ENCODE measurements around the gene S100A13. TPM values are rescaled to one million over a fixed set of nuclear protein-coding genes. Genes with fewer than 3 reads are reported as not detected.
A peak's percentile ranks its signal among the peaks of the same experiment; 100 is the strongest.

Gene S100A13
- polyA plus RNA-seq, 2 donors: 74.3 to 122 TPM

DNA sequence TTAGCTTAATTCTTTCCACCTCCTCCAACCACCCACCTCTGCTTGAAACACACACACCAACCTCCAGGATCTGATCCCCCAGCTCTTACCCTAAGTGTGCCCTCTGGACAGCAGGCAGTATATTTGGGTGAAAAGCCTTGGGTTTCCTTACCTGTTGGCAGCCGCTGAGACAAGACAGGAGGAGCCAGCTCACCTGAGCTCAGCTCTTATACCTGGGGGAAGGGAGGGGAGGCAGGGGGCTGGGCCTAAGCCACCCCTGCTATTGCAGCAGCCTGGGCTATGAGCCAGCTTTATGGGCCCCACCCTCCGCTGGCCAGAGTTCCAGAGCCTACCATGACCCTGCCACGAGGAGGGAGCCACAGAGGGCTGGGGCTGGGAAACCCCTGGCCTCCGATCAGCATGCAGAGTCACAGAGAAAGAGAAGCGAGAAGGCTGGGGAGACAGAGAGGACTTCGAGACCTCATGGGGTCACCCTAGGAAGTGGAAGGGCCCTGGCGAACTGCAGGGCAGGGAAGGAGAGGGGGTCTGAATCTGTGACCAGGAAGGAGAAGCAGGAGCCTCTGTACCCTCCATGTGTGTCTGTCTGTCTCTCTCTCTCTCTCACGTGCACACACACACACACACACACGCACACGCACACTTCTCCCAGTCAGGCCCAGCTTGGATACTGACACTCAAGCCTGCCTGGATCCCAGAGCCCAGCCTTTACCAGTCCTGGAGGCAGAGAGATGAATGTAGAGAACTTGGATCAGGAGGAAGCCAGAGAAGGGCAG lies 11.0 kb downstream of the S100A13 start, which contains the start of gene S100A14:
Gene S100A14 (minus strand): TSS at position 182 of the 773 bp plus-strand sequence. CDS start 467 bp downstream, outside the sequence.
- Histone ChIP-seq H3K27ac (ENCODE audit: low read depth in 2 of 2, low read length in 1 of 2) (peak within 1 kb of the TSS; percentile 96 to 98), H3K4me3 (ENCODE audit: low read depth in 1 of 2, low read length in 2 of 2) (peak within 1 kb of the TSS; percentile 60 to 93), H3K27me3 (ENCODE audit: control insufficient read depth in 1 of 2, insufficient read depth in 2 of 2, low read length in 2 of 2) (no peaks in the 10 kb centered on the region), H3K36me3 (ENCODE audit: control insufficient read depth in 2 of 2, insufficient read depth in 2 of 2, low read length in 1 of 2) (no peaks in the 10 kb centered on the region), H3K9me3 (ENCODE audit: control insufficient read depth in 2 of 2, insufficient read depth in 1 of 2, low read depth in 1 of 2, low read length in 1 of 2) (no peaks in the 10 kb centered on the region), H3K4me1 (ENCODE audit: control insufficient read depth in 2 of 2, insufficient read depth in 2 of 2, low read length in 1 of 2) (peaks cover 2 to 13% of the 10 kb centered on the region in 2 donors)
- WGBS, 2 donors: 26 to 44% methylated on average over 7 to 10 of the region's 10 CpGs

DNA sequence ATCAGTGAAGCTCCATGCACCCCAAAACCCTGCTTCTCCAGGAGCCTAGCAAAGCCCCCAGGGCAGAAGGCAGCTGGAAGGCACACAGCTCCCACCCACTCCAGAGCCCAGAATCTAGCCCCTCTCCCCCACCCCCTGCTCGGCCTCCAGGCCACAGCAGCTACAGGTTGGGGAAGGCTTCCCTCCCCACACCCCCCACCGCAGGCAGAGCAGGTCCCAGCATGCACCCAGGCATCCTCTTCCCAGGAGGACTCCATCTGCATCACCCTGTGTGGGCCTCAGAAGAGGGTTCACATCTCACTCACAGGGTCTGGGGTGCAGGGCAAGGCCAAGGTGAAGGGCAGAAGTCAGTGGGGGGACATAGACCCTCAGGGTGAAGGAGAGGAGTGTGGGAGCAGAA lies 11.9 kb downstream of the S100A13 start:
- H3K4me3 ChIP-seq (ENCODE audit: low read depth in 1 of 2, low read length in 2 of 2): peak overlapping the region; percentile 60 to 93
- H3K27me3 ChIP-seq (ENCODE audit: control insufficient read depth in 1 of 2, insufficient read depth in 2 of 2, low read length in 2 of 2): no peaks in the 10 kb centered on the region
- H3K9me3 ChIP-seq (ENCODE audit: control insufficient read depth in 2 of 2, insufficient read depth in 1 of 2, low read depth in 1 of 2, low read length in 1 of 2): no peaks in the 10 kb centered on the region
- peak overlapping the region; percentile 96 to 98 for H3K27ac ChIP-seq (ENCODE audit: low read depth in 2 of 2, low read length in 1 of 2)
- H3K4me1 ChIP-seq (ENCODE audit: control insufficient read depth in 2 of 2, insufficient read depth in 2 of 2, low read length in 1 of 2): peaks cover 2 to 15% of the 10 kb centered on the region in 2 donors
- H3K36me3 ChIP-seq (ENCODE audit: control insufficient read depth in 2 of 2, insufficient read depth in 2 of 2, low read length in 1 of 2): no peaks in the 10 kb centered on the region
- 53 to 67% methylated on average over 2 of the region's 2 CpGs for WGBS, 2 donors

DNA sequence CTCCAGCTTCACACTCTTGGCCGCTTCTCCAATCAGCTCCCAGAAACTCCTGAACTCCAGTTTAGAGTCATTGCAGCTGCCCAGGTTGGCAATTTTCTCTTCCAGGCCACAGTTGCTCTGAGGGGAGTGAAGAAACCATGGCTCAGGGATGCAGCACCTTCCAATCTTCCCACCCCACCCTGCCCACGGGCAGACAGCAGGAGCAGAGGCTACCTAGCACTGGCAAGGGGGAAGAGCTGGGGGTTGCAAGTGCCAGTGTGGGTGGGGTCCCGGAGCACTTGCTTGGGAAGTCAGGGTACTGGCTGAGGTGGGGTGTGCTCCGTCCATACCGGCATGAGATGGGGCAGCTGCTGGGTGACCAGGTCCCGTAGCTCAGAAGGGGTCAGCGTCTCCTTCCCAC lies 12.4 kb downstream of the S100A13 start:
- H3K4me1 ChIP-seq (ENCODE audit: control insufficient read depth in 2 of 2, insufficient read depth in 2 of 2, low read length in 1 of 2): peaks cover 2 to 18% of the 10 kb centered on the region in 2 donors
- no peaks in the 10 kb centered on the region for H3K9me3 ChIP-seq (ENCODE audit: control insufficient read depth in 2 of 2, insufficient read depth in 1 of 2, low read depth in 1 of 2, low read length in 1 of 2)
- no peaks in the 10 kb centered on the region for H3K36me3 ChIP-seq (ENCODE audit: control insufficient read depth in 2 of 2, insufficient read depth in 2 of 2, low read length in 1 of 2)
- H3K27me3 ChIP-seq (ENCODE audit: control insufficient read depth in 1 of 2, insufficient read depth in 2 of 2, low read length in 2 of 2): no peaks in the 10 kb centered on the region
- 63 to 77% methylated on average over 7 of the region's 7 CpGs for WGBS, 2 donors
- H3K4me3 ChIP-seq (ENCODE audit: low read depth in 1 of 2, low read length in 2 of 2): peak overlapping the region; percentile 60 to 93
- peak overlapping the region; percentile 96 to 98 for H3K27ac ChIP-seq (ENCODE audit: low read depth in 2 of 2, low read length in 1 of 2)

DNA sequence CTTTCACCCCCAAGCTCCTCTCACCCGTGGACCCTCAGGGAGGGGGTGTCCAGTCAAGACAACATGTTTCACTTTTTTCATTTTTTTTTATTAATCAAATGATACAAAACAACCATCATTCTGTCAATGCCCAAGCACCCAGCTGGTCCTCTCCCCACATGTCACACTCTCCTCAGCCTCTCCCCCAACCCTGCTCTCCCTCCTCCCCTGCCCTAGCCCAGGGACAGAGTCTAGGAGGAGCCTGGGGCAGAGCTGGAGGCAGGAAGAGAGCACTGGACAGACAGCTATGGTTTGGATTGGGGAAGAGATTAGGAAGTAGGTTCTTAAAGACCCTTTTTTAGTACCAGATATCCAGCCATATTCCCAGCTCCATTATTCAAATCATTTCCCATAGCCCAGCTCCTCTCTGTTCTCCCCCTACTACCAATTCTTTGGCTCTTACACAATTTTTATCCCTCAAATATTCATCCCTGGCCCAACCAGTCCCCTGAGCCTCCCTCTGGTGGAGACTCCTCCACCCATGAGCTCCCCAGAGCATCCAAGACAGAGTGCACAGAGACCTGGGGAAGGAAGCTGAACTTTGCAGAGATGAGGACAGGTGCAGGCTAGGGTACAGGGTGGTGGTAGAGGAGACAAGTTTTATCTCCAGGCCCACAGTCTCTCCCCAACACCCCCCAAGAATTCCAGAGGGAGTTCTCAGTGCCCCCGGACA lies 13.0 kb downstream of the S100A13 start:
- Histone ChIP-seq H3K36me3 (ENCODE audit: control insufficient read depth in 2 of 2, insufficient read depth in 2 of 2, low read length in 1 of 2) (no peaks in the 10 kb centered on the region), H3K4me3 (ENCODE audit: low read depth in 1 of 2, low read length in 2 of 2) (peak overlapping the region; percentile 60 to 93), H3K4me1 (ENCODE audit: control insufficient read depth in 2 of 2, insufficient read depth in 2 of 2, low read length in 1 of 2) (peaks cover 2 to 18% of the 10 kb centered on the region in 2 donors), H3K9me3 (ENCODE audit: control insufficient read depth in 2 of 2, insufficient read depth in 1 of 2, low read depth in 1 of 2, low read length in 1 of 2) (no peaks in the 10 kb centered on the region), H3K27me3 (ENCODE audit: control insufficient read depth in 1 of 2, insufficient read depth in 2 of 2, low read length in 2 of 2) (no peaks in the 10 kb centered on the region), H3K27ac (ENCODE audit: low read depth in 2 of 2, low read length in 1 of 2) (peak overlapping the region; percentile 96 to 98)
- 57 to 62% methylated on average over 2 of the region's 2 CpGs for WGBS, 2 donors

DNA sequence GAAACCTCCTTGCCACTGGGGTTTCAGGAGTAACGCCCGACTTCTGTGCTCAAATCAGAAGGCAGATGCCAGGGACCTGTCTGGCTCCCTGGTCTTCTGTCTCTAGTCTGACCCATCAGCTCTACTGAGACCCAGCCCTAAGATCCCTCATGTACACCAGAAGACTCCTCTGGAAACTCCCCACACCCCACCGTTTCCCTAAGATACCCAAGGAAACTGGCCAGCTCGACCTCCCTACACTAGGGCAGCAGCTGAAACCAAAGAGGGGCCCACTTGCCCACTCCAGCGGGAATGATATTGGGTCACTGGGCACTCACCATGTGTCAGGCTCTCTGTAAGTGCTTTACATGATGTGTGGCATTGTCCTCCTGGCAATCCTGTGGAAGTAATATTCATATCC lies 13.9 kb downstream of the S100A13 start:
- H3K36me3 ChIP-seq (ENCODE audit: control insufficient read depth in 2 of 2, insufficient read depth in 2 of 2, low read length in 1 of 2): peaks cover 0 to 2% of the 10 kb centered on the region in 2 donors
- H3K4me3 ChIP-seq (ENCODE audit: low read depth in 1 of 2, low read length in 2 of 2): peak overlapping the region; percentile 76 to 93
- H3K27ac ChIP-seq (ENCODE audit: low read depth in 2 of 2, low read length in 1 of 2): peak overlapping the region; percentile 96 to 98
- H3K9me3 ChIP-seq (ENCODE audit: control insufficient read depth in 2 of 2, insufficient read depth in 1 of 2, low read depth in 1 of 2, low read length in 1 of 2): no peaks in the 10 kb centered on the region
- no peaks in the 10 kb centered on the region for H3K27me3 ChIP-seq (ENCODE audit: control insufficient read depth in 1 of 2, insufficient read depth in 2 of 2, low read length in 2 of 2)
- H3K4me1 ChIP-seq (ENCODE audit: control insufficient read depth in 2 of 2, insufficient read depth in 2 of 2, low read length in 1 of 2): peaks cover 2 to 23% of the 10 kb centered on the region in 2 donors
- 45 to 52% methylated on average over 5 of the region's 5 CpGs for WGBS, 2 donors

DNA sequence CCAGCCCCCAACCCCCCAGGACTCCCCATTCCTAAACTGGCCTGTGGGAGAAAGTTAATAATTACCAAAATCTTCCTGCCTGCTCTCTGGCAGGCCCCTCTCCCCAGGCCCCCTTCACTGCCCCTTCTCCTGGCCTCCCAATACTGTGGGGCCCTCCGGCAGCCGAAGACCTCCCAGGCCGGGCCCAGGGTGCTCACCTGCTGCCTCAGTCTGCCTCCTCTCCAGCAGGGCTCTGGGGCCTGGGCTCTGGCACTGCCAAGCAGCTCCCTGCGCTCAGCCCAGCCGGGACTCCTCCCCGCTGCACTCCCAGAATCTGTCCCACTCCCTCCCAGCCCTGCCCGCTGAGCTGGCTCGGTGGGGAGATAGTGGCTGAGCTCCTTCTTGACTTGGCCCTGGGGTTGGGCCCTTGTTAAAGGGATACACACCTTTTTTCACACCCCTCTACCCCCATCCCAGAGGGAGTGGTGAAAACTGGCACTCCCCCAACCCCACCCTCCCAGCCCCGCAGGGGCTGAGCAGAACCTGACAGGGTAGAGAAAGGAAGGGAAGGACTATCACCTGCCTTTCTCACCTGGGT lies 14.5 kb downstream of the S100A13 start, which contains the start of gene S100A16:
Gene S100A16 (minus strand): TSS at position 383 of the 577 bp plus-strand sequence. CDS start 4,986 bp downstream, outside the sequence.
- peak within 1 kb of the TSS; percentile 76 to 93 for H3K4me3 ChIP-seq (ENCODE audit: low read depth in 1 of 2, low read length in 2 of 2)
- WGBS, 2 donors: 26 to 27% methylated on average over 9 of the region's 9 CpGs

DNA sequence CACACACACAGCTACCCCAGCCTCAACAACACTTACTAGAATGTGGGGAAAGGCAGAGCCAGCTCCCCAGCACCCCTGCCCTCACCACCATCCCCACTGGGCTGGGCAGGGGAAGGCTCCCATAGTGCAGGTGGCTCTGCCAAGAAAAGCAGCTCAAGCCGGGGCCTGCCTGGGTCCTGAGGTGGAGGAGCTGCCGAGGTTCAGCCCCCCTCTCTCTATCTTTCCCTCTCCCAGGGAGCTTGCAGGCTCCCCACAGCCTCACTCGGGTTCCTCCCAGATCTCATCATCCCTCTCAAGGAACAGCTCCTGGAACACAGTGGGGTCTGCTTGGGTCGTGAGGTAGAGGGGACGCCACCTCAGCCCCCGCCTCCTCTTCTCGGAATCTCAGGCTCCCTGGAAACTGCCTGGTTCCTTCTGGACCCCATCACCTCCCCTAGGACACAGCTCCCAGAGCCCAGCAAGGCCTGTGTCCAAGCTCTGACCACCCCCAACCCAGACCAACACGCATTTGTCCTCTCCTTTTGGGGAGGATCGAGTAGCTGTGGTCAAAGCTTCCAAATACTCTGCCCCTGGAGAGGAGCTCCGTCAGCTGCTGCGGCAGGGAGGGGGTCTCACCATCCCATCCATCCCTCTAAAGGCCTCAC lies 15.1 kb downstream of the S100A13 start:
- no peaks in the 10 kb centered on the region for H3K9me3 ChIP-seq (ENCODE audit: control insufficient read depth in 2 of 2, insufficient read depth in 1 of 2, low read depth in 1 of 2, low read length in 1 of 2)
- 32 to 41% methylated on average over 11 of the region's 11 CpGs for WGBS, 2 donors
- no peaks in the 10 kb centered on the region for H3K27me3 ChIP-seq (ENCODE audit: control insufficient read depth in 1 of 2, insufficient read depth in 2 of 2, low read length in 2 of 2)
- peak overlapping the region; percentile 96 to 98 for H3K27ac ChIP-seq (ENCODE audit: low read depth in 2 of 2, low read length in 1 of 2)
- H3K36me3 ChIP-seq (ENCODE audit: control insufficient read depth in 2 of 2, insufficient read depth in 2 of 2, low read length in 1 of 2): peaks cover 0 to 8% of the 10 kb centered on the region in 2 donors
- peaks cover 0 to 24% of the 10 kb centered on the region in 2 donors for H3K4me1 ChIP-seq (ENCODE audit: control insufficient read depth in 2 of 2, insufficient read depth in 2 of 2, low read length in 1 of 2)
- peak overlapping the region; percentile 76 to 93 for H3K4me3 ChIP-seq (ENCODE audit: low read depth in 1 of 2, low read length in 2 of 2)

More for the DNA sequence above, 14.5 kb downstream of the S100A13 start, which contains the start of gene S100A16:
- peaks cover 2 to 29% of the 10 kb centered on the region in 2 donors for H3K4me1 ChIP-seq (ENCODE audit: control insufficient read depth in 2 of 2, insufficient read depth in 2 of 2, low read length in 1 of 2)
- H3K27ac ChIP-seq (ENCODE audit: low read depth in 2 of 2, low read length in 1 of 2): peak within 1 kb of the TSS; percentile 96 to 98
- H3K9me3 ChIP-seq (ENCODE audit: control insufficient read depth in 2 of 2, insufficient read depth in 1 of 2, low read depth in 1 of 2, low read length in 1 of 2): no peaks in the 10 kb centered on the region
- peaks cover 0 to 2% of the 10 kb centered on the region in 2 donors for H3K36me3 ChIP-seq (ENCODE audit: control insufficient read depth in 2 of 2, insufficient read depth in 2 of 2, low read length in 1 of 2)
- no peaks in the 10 kb centered on the region for H3K27me3 ChIP-seq (ENCODE audit: control insufficient read depth in 1 of 2, insufficient read depth in 2 of 2, low read length in 2 of 2)

DNA sequence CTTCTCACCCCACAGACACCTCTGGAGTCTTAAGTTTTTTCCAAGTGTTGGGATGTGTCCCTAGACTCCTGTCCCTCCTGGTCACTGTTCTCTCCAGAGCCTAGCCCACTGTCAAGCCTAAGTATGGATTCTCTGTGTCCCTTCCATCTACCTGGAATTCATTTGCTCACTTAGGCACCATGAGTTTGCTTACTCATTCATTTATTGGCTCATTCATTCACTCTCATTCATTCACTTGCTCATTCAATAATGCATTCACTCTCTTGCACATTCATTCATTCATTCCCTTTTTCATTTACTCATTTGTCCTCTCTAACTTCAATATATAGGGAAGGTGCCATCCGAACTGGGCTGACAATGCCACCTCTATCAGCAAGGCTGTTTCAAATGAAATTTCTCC lies 15.9 kb downstream of the S100A13 start:
- Histone ChIP-seq H3K4me3 (ENCODE audit: low read depth in 1 of 2, low read length in 2 of 2) (peak overlapping the region; percentile 76 to 93), H3K27ac (ENCODE audit: low read depth in 2 of 2, low read length in 1 of 2) (peak overlapping the region; percentile 96 to 98), H3K9me3 (ENCODE audit: control insufficient read depth in 2 of 2, insufficient read depth in 1 of 2, low read depth in 1 of 2, low read length in 1 of 2) (no peaks in the 10 kb centered on the region), H3K4me1 (ENCODE audit: control insufficient read depth in 2 of 2, insufficient read depth in 2 of 2, low read length in 1 of 2) (peaks cover 0 to 17% of the 10 kb centered on the region in 2 donors), H3K27me3 (ENCODE audit: control insufficient read depth in 1 of 2, insufficient read depth in 2 of 2, low read length in 2 of 2) (no peaks in the 10 kb centered on the region), H3K36me3 (ENCODE audit: control insufficient read depth in 2 of 2, insufficient read depth in 2 of 2, low read length in 1 of 2) (peaks cover 0 to 17% of the 10 kb centered on the region in 2 donors)
- 43 to 55% methylated on average over 1 of the region's 1 CpG for WGBS, 2 donors

DNA sequence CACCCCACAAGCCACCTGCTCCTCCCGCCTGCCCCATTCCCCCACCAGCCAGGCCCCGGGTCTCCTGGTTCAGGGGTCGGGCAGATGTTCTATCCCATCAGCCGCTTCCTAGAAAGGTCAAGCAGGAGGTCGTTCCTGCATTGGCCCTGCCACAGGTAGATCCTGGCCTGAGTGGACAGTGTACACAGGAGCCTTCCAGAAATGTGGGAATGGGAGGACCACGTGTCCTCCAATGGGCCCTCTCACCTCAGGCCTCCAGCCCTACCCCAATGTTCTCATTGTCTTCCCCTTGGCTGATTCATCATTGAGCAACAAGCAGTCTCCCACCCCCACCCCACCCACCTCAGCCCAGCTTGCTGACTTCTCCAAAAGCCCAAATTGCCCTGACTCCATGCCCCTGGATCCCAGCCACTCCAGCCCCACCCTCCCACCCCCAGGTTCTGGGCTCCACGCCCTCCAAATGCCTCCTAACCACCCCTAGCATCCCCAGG lies 16.4 kb downstream of the S100A13 start:
- H3K27me3 ChIP-seq (ENCODE audit: control insufficient read depth in 1 of 2, insufficient read depth in 2 of 2, low read length in 2 of 2): no peaks in the 10 kb centered on the region
- WGBS, 2 donors: 48% methylated on average over 7 of the region's 7 CpGs
- peak overlapping the region; percentile 96 to 98 for H3K27ac ChIP-seq (ENCODE audit: low read depth in 2 of 2, low read length in 1 of 2)
- H3K36me3 ChIP-seq (ENCODE audit: control insufficient read depth in 2 of 2, insufficient read depth in 2 of 2, low read length in 1 of 2): peaks cover 0 to 21% of the 10 kb centered on the region in 2 donors
- H3K9me3 ChIP-seq (ENCODE audit: control insufficient read depth in 2 of 2, insufficient read depth in 1 of 2, low read depth in 1 of 2, low read length in 1 of 2): no peaks in the 10 kb centered on the region
- H3K4me3 ChIP-seq (ENCODE audit: low read depth in 1 of 2, low read length in 2 of 2): peak overlapping the region; percentile 76 to 93
- peaks cover 0 to 17% of the 10 kb centered on the region in 2 donors for H3K4me1 ChIP-seq (ENCODE audit: control insufficient read depth in 2 of 2, insufficient read depth in 2 of 2, low read length in 1 of 2)
